ACC112 (cell line): ENCODE results near the gene TUBGCP6.

Experiments
- H2AFZ ChIP-seq: fragments of 200-600 bp; sonication (generic); one replicate; pipeline ENCODE4 v1.6.0; 2017; ENCODE audit warnings: antibody characterized with exemption, low read length; ENCODE audit not compliant: unreplicated experiment
- H3K27ac ChIP-seq: fragments of 200-600 bp; sonication (generic); 2 replicates; pipeline ENCODE4 v1.5.1; 2014; ENCODE audit warnings: low read depth, mild to moderate bottlenecking, antibody characterized with exemption, low read length, moderate library complexity
- H3K27me3 ChIP-seq: fragments of 200-600 bp; sonication (generic); 2 replicates; pipeline ENCODE4 v1.6.1; 2014; ENCODE audit warnings: mild to moderate bottlenecking, antibody characterized with exemption, low read length, moderate library complexity, mixed read lengths; ENCODE audit not compliant: insufficient read depth
- H3K36me3 ChIP-seq: fragments of 200-600 bp; sonication (generic); 2 replicates; pipeline ENCODE4 v1.6.1; 2016; ENCODE audit warnings: mild to moderate bottlenecking, antibody characterized with exemption, low read length, moderate library complexity, mixed read lengths; ENCODE audit not compliant: insufficient read depth
- H3K4me1 ChIP-seq: fragments of 200-600 bp; sonication (generic); one replicate; pipeline ENCODE4 v1.6.1; 2016; ENCODE audit warnings: low read length, mixed read lengths; ENCODE audit not compliant: insufficient read depth, unreplicated experiment, control insufficient read depth
- H3K4me3 ChIP-seq: fragments of 200-600 bp; sonication (generic); 2 replicates; pipeline ENCODE4 v1.5.1; 2014; ENCODE audit warnings: mild to moderate bottlenecking, low read depth, low read length
- H3K79me2 ChIP-seq: fragments of 200-600 bp; sonication (generic); one replicate; pipeline ENCODE4 v1.6.0; 2016; ENCODE audit warnings: low read length; ENCODE audit not compliant: control insufficient read depth, unreplicated experiment, insufficient read depth

Gene TUBGCP6

GRCh38 chr22:50248196-50249081, 3.6 kb upstream of the TUBGCP6 start:
- Histone ChIP-seq H3K4me1 (peaks cover 5% of the 10 kb centered on the region), H3K36me3 (no peaks in the 10 kb centered on the region), H2AFZ (no peak overlapping the region), H3K79me2 (peaks cover 14% of the 10 kb centered on the region), H3K27ac (no peak overlapping the region), H3K4me3 (no peak overlapping the region), H3K27me3 (no peaks in the 10 kb centered on the region)

GRCh38 chr22:50247748-50248147, 2.9 kb upstream of the TUBGCP6 start:
- Histone ChIP-seq H3K27ac (no peak overlapping the region), H3K27me3 (no peaks in the 10 kb centered on the region), H2AFZ (no peak overlapping the region), H3K79me2 (peaks cover 16% of the 10 kb centered on the region), H3K4me1 (peaks cover 5% of the 10 kb centered on the region), H3K4me3 (no peak overlapping the region), H3K36me3 (no peaks in the 10 kb centered on the region)

- no peak overlapping the region; the same call in 1 of the 2 replicates for H3K4me3 ChIP-seq
- peaks cover 27% of the 10 kb centered on the region for H3K79me2 ChIP-seq
Observed at GRCh38 chr22:50246242-50247175, 1.7 kb upstream of the TUBGCP6 start.

GRCh38 chr22:50245214-50246072, 620 bp upstream of the TUBGCP6 start:
- Histone ChIP-seq H3K4me1 (peaks cover 5% of the 10 kb centered on the region), H3K27me3 (no peaks in the 10 kb centered on the region), H3K4me3 (peak overlapping the region; percentile 97), H3K27ac (peak overlapping the region; percentile 67), H2AFZ (no peak overlapping the region), H3K79me2 (peaks cover 31% of the 10 kb centered on the region), H3K36me3 (no peaks in the 10 kb centered on the region)

More at GRCh38 chr22:50246242-50247175, 1.7 kb upstream of the TUBGCP6 start:
- Histone ChIP-seq H3K27ac (no peak overlapping the region), H3K36me3 (no peaks in the 10 kb centered on the region), H2AFZ (no peak overlapping the region), H3K27me3 (no peaks in the 10 kb centered on the region), H3K4me1 (peaks cover 5% of the 10 kb centered on the region)

GRCh38 chr22:50243685-50244419, 971 bp downstream of the TUBGCP6 start:
- no peaks in the 10 kb centered on the region for H3K36me3 ChIP-seq
- H2AFZ ChIP-seq, result no peak overlapping the region
- H3K27ac ChIP-seq, result peak overlapping the region; percentile 67; the same call in 1 of the 2 replicates
- peak overlapping the region; percentile 97 for H3K4me3 ChIP-seq
- H3K79me2 ChIP-seq, result peaks cover 36% of the 10 kb centered on the region
- H3K27me3 ChIP-seq, result no peaks in the 10 kb centered on the region
- H3K4me1 ChIP-seq, result no peaks in the 10 kb centered on the region

- peak overlapping the region; percentile 97 for H3K4me3 ChIP-seq
- no peaks in the 10 kb centered on the region for H3K36me3 ChIP-seq
- no peaks in the 10 kb centered on the region for H3K4me1 ChIP-seq
- H3K27ac ChIP-seq, result no peak overlapping the region
- no peak overlapping the region for H2AFZ ChIP-seq
- H3K27me3 ChIP-seq, result no peaks in the 10 kb centered on the region
- H3K79me2 ChIP-seq, result peaks cover 36% of the 10 kb centered on the region
Observed at GRCh38 chr22:50242406-50242949, 2.3 kb downstream of the TUBGCP6 start.

GRCh38 chr22:50238755-50239154, 6.1 kb downstream of the TUBGCP6 start:
- no peak overlapping the region for H3K4me3 ChIP-seq
- H3K27me3 ChIP-seq, result no peaks in the 10 kb centered on the region
- H3K79me2 ChIP-seq, result peaks cover 35% of the 10 kb centered on the region
- no peaks in the 10 kb centered on the region for H3K36me3 ChIP-seq
- H2AFZ ChIP-seq, result no peak overlapping the region
- H3K4me1 ChIP-seq, result no peaks in the 10 kb centered on the region
- H3K27ac ChIP-seq, result no peak overlapping the region

- H3K4me1 ChIP-seq, result no peaks in the 10 kb centered on the region
- peaks cover 22% of the 10 kb centered on the region for H3K79me2 ChIP-seq
- H3K27ac ChIP-seq, result no peak overlapping the region
- H3K36me3 ChIP-seq, result no peaks in the 10 kb centered on the region
- no peak overlapping the region for H2AFZ ChIP-seq
- H3K4me3 ChIP-seq, result no peak overlapping the region
- H3K27me3 ChIP-seq, result no peaks in the 10 kb centered on the region
Observed at GRCh38 chr22:50236731-50237409, 8.0 kb downstream of the TUBGCP6 start.

- Histone ChIP-seq H3K36me3 (no peaks in the 10 kb centered on the region), H3K27ac (no peak overlapping the region), H2AFZ (no peak overlapping the region), H3K79me2 (peaks cover 7% of the 10 kb centered on the region), H3K27me3 (no peaks in the 10 kb centered on the region), H3K4me3 (no peak overlapping the region), H3K4me1 (no peaks in the 10 kb centered on the region)
Observed at GRCh38 chr22:50233223-50233622, 11.6 kb downstream of the TUBGCP6 start.
